Measurements from ENCODE around the gene AGBL2. TPM values are rescaled to one million over a fixed set of nuclear protein-coding genes. Genes with fewer than 3 reads are reported as not detected.
A peak's percentile ranks its signal among the peaks of the same experiment; 100 is the strongest.
"Not testable (repeated sequence)": the region's sequence is repeated elsewhere in the genome, so short reads cannot be mapped to it uniquely, and the experiment has no call there.

The AGBL2 gene
- total and polyA plus RNA-seq, 2 donors (not counting 1 experiment from before 2014, with no cell fraction given) = 1.2 to 2.1 TPM

GRCh38 chr11:47750725-47751124 lies 35.6 kb upstream of the AGBL2 start:
- Histone ChIP-seq H3K9ac (ENCODE audit: insufficient read depth, low read length) (no peak overlapping the region), H3K4me3 (replicated peaks in 1 of 4; ENCODE audit: control extremely low read depth in 1 of 4, insufficient read depth in 1 of 4, low read depth in 3 of 4, low read length in 4 of 4) (no peak overlapping the region), H2AFZ (ENCODE audit: low read length) (no peak overlapping the region), H3K79me2 (ENCODE audit: control insufficient read depth, insufficient read depth, low read length) (peaks cover 4% of the 10 kb centered on the region), H3K4me2 (ENCODE audit: extremely low read depth, insufficient read depth, low read length) (no peak overlapping the region), H3K27ac (ENCODE audit: insufficient read depth, low read length) (no peak overlapping the region), H3K36me3 (ENCODE audit: control insufficient read depth, insufficient read depth, low read length) (peaks cover 22% of the 10 kb centered on the region), H3K27me3 (ENCODE audit: control insufficient read depth, insufficient read depth, low read length) (no peaks in the 10 kb centered on the region), H3K9me3 (ENCODE audit: control insufficient read depth, insufficient read depth, low read depth, low read length) (no peaks in the 10 kb centered on the region), H3K4me1 (ENCODE audit: control insufficient read depth, extremely low read depth, insufficient read depth, low read length) (no peaks in the 10 kb centered on the region), H4K20me1 (ENCODE audit: control insufficient read depth, extremely low read depth, insufficient read depth, low read length) (no peaks in the 10 kb centered on the region)
- DNase-seq (ENCODE audit: low read depth in 2 of 2) = no peak
- no peak for TF ChIP-seq EZH2 (IDR thresholded peaks at IDR 0.05; ENCODE audit: low read length, missing control alignments)
- TF ChIP-seq CTCF (conservative IDR thresholded peaks at IDR 0.05 in 1 of 2, IDR thresholded peaks at IDR 0.05 in 1 of 2; ENCODE audit: low read depth in 1 of 2, low read length in 2 of 2) = no peak

- not testable (repeated sequence) for H3K36me3 ChIP-seq (ENCODE audit: control insufficient read depth, insufficient read depth, low read length); H3K9ac ChIP-seq (ENCODE audit: insufficient read depth, low read length); H2AFZ ChIP-seq (ENCODE audit: low read length); DNase-seq (ENCODE audit: low read depth in 2 of 2); H3K9me3 ChIP-seq (ENCODE audit: control insufficient read depth, insufficient read depth, low read depth, low read length); H3K27me3 ChIP-seq (ENCODE audit: control insufficient read depth, insufficient read depth, low read length); H4K20me1 ChIP-seq (ENCODE audit: control insufficient read depth, extremely low read depth, insufficient read depth, low read length); H3K4me2 ChIP-seq (ENCODE audit: extremely low read depth, insufficient read depth, low read length); H3K79me2 ChIP-seq (ENCODE audit: control insufficient read depth, insufficient read depth, low read length); H3K4me1 ChIP-seq (ENCODE audit: control insufficient read depth, extremely low read depth, insufficient read depth, low read length); H3K27ac ChIP-seq (ENCODE audit: insufficient read depth, low read length); H3K4me3 ChIP-seq (replicated peaks in 1 of 4; ENCODE audit: control extremely low read depth in 1 of 4, insufficient read depth in 1 of 4, low read depth in 3 of 4, low read length in 4 of 4)
These were observed 27.3 kb upstream of the AGBL2 start for GRCh38 chr11:47742494-47742893.

DNA sequence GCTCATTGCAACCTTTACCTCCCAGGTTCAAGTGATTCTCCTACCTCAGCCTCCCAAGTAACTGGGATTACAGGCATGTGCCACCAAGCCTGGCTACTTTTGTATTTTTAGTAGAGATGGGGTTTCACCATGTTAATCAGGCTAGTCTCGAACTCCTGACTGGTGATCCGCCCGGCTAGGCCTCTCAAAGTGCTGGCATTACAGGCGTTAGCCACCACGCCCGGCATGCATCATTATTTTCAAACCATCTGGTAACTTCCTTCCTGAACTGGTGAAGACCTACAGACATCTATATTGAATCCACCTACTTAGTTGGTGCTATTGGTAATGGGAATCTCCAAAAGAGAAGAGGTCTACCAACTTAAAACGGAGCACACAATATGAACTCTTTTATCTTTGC lies 22.6 kb upstream of the AGBL2 start:
- not testable (repeated sequence) for H3K27ac ChIP-seq (ENCODE audit: insufficient read depth, low read length); H3K79me2 ChIP-seq (ENCODE audit: control insufficient read depth, insufficient read depth, low read length); H3K36me3 ChIP-seq (ENCODE audit: control insufficient read depth, insufficient read depth, low read length); DNase-seq (ENCODE audit: low read depth in 2 of 2); H4K20me1 ChIP-seq (ENCODE audit: control insufficient read depth, extremely low read depth, insufficient read depth, low read length); H3K9me3 ChIP-seq (ENCODE audit: control insufficient read depth, insufficient read depth, low read depth, low read length); H3K4me1 ChIP-seq (ENCODE audit: control insufficient read depth, extremely low read depth, insufficient read depth, low read length); H3K27me3 ChIP-seq (ENCODE audit: control insufficient read depth, insufficient read depth, low read length); H3K9ac ChIP-seq (ENCODE audit: insufficient read depth, low read length); H3K4me3 ChIP-seq (replicated peaks in 1 of 4; ENCODE audit: control extremely low read depth in 1 of 4, insufficient read depth in 1 of 4, low read depth in 3 of 4, low read length in 4 of 4); H3K4me2 ChIP-seq (ENCODE audit: extremely low read depth, insufficient read depth, low read length); H2AFZ ChIP-seq (ENCODE audit: low read length)

DNA sequence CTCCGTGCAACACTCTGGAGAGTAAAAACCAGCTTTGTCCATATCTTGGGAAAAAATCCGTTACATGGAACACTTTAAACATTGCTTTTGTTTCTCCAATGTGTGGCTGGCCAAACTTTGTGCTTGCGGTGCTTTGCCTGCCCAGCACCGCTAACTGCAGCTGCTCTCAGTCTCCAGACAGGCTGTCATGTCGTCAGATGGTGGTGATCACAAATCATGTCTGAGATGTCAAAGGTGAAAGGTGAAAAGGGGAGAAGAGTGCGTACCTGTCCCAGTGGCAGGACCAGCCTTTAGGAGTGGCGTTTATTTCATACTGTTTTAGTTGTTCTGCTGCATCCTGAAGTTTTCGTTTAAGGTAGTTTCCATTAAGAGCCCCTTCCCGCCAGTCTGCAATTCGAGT lies 17.1 kb upstream of the AGBL2 start:
- no peaks in the 10 kb centered on the region for H4K20me1 ChIP-seq (ENCODE audit: control insufficient read depth, extremely low read depth, insufficient read depth, low read length)
- no peak overlapping the region for H3K4me2 ChIP-seq (ENCODE audit: extremely low read depth, insufficient read depth, low read length)
- DNase-seq (ENCODE audit: low read depth in 2 of 2) = peak in 1 of 2 donors; percentile 63
- H3K9me3 ChIP-seq (ENCODE audit: control insufficient read depth, insufficient read depth, low read depth, low read length) = no peaks in the 10 kb centered on the region
- H3K79me2 ChIP-seq (ENCODE audit: control insufficient read depth, insufficient read depth, low read length) = no peaks in the 10 kb centered on the region
- no peaks in the 10 kb centered on the region for H3K27me3 ChIP-seq (ENCODE audit: control insufficient read depth, insufficient read depth, low read length)
- no peak overlapping the region for H3K4me3 ChIP-seq (replicated peaks in 1 of 4; ENCODE audit: control extremely low read depth in 1 of 4, insufficient read depth in 1 of 4, low read depth in 3 of 4, low read length in 4 of 4)
- H2AFZ ChIP-seq (ENCODE audit: low read length) = no peak overlapping the region
- peaks cover 12% of the 10 kb centered on the region for H3K36me3 ChIP-seq (ENCODE audit: control insufficient read depth, insufficient read depth, low read length)
- no peak overlapping the region for H3K9ac ChIP-seq (ENCODE audit: insufficient read depth, low read length)
- no peak overlapping the region for H3K27ac ChIP-seq (ENCODE audit: insufficient read depth, low read length)
- no peak for TF ChIP-seq CTCF (conservative IDR thresholded peaks at IDR 0.05 in 1 of 2, IDR thresholded peaks at IDR 0.05 in 1 of 2; ENCODE audit: low read depth in 1 of 2, low read length in 2 of 2)
- H3K4me1 ChIP-seq (ENCODE audit: control insufficient read depth, extremely low read depth, insufficient read depth, low read length) = no peaks in the 10 kb centered on the region
